ENCODE data around the gene PXN. TPM values are rescaled to one million over a fixed set of nuclear protein-coding genes. Genes with fewer than 3 reads are reported as not detected.
"Not testable (repeated sequence)": the region's sequence is repeated elsewhere in the genome, so short reads cannot be mapped to it uniquely, and the experiment has no call there.

The PXN gene
- total RNA-seq, 1 donor from 2014 or later: 8.2 TPM

DNA sequence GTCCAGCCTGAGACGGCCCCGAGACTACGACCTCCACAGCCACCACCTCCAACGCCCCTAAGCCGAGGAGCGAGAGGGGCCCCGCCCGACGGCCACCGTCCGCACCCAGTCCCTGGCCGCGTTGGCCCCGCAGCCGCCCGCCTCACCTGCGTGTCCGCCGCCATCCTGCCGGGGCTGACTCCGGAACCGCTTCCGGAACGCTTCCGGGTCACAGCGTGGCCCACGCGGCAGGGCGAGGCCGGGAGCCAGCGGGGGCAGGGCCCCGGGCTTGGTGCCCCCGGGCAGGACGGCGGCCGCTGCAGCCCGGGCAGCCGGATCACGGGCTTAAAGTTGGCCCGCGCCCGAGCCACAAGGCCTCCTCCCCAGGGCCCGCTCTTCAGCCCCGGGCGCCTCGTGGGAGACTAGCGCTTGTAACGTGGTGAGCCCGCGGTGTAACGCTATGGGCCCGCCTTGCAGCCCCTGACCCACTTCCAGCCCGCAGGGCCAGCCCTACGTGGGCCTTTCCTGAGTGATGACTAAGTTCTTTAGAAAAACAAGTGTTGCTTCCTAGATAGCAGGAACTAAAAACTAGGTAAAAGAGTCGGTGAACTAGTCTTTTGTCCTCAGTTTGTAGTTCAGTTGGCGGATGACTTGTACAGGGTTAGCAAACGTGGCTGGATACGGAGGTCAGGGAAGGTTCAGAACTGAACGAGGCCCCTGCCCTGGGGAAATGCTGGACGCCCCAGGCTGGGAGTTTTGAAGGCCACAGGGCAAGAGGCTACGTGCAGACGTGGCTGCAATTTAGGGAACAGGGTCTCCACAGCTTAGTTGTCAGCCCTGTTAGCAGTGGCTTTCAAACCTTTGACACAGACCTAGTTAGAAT is 70.8 kb downstream of the PXN start, which contains the start of gene GCN1:
Gene GCN1, minus strand, starts transcription at position 182 of the 862 bp plus-strand sequence. Its CDS starts 18 bp downstream, at position 164.
- no peaks in the 10 kb centered on the region for H3K9me3 Mint-ChIP-seq
- Histone ChIP-seq H3F3A (ENCODE audit: low read depth) (peaks cover 54% of the 10 kb centered on the region), H3K9me3 (ENCODE audit: low read depth) (no peaks in the 10 kb centered on the region), H4K20me1 (ENCODE audit: low read depth) (peaks cover 39% of the 10 kb centered on the region), H3K4me1 (peaks cover 19% of the 10 kb centered on the region), H3K9ac (peak within 1 kb of the TSS; percentile 81), H3K4me2 (peak within 1 kb of the TSS; percentile 99), H3K4me3 (peak within 1 kb of the TSS; percentile 95), H3K36me3 (peaks cover 2% of the 10 kb centered on the region), H3K27me3 (no peaks in the 10 kb centered on the region), H3K27ac (peak within 1 kb of the TSS; percentile 81), H2AFZ (replicated peaks) (peak within 1 kb of the TSS; percentile 26), H3K79me2 (ENCODE audit: low read depth) (peaks cover 82% of the 10 kb centered on the region)
- H3K4me3 Mint-ChIP-seq: peak within 1 kb of the TSS; percentile 91
- H3K27ac Mint-ChIP-seq: peak within 1 kb of the TSS; percentile 88
- H3K4me1 Mint-ChIP-seq: peaks cover 34% of the 10 kb centered on the region
- DNase-seq (ENCODE audit: low spot score): peak; percentile 81
- H3K36me3 Mint-ChIP-seq: peaks cover 23% of the 10 kb centered on the region
- peaks cover 3% of the 10 kb centered on the region for H3K27me3 Mint-ChIP-seq (ENCODE audit: insufficient read depth, low read depth)
- TF ChIP-seq, protein P1, sequence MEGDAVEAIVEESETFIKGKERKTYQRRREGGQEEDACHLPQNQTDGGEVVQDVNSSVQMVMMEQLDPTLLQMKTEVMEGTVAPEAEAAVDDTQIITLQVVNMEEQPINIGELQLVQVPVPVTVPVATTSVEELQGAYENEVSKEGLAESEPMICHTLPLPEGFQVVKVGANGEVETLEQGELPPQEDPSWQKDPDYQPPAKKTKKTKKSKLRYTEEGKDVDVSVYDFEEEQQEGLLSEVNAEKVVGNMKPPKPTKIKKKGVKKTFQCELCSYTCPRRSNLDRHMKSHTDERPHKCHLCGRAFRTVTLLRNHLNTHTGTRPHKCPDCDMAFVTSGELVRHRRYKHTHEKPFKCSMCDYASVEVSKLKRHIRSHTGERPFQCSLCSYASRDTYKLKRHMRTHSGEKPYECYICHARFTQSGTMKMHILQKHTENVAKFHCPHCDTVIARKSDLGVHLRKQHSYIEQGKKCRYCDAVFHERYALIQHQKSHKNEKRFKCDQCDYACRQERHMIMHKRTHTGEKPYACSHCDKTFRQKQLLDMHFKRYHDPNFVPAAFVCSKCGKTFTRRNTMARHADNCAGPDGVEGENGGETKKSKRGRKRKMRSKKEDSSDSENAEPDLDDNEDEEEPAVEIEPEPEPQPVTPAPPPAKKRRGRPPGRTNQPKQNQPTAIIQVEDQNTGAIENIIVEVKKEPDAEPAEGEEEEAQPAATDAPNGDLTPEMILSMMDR (IDR thresholded peaks at IDR 0.05): no peak

DNA sequence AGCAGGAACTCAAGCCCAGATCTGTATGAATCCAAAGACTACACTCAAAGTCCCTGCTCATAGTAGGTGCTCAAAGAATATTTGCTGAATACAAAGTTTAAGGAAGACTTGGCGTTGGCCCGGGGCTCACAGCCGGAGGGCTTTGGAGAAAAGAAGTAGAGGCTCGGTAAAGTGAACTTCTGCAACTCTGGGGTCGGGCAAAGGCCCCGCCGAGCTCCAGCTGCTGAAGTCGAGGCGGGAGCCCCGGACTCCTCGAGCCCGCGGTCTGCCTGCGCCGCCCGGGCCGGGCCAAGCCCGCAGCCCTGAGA is 71.3 kb downstream of the PXN start:
- peak overlapping the region; percentile 81 for H3K27ac ChIP-seq
- Mint-ChIP-seq H3K27me3 (ENCODE audit: insufficient read depth, low read depth) (peaks cover 3% of the 10 kb centered on the region), H3K27ac (peak overlapping the region; percentile 18), H3K4me3 (peak overlapping the region; percentile 91), H3K4me1 (peaks cover 28% of the 10 kb centered on the region), H3K36me3 (peaks cover 22% of the 10 kb centered on the region), H3K9me3 (no peaks in the 10 kb centered on the region)
- peak overlapping the region; percentile 81 for H3K9ac ChIP-seq
- peaks cover 49% of the 10 kb centered on the region for H3F3A ChIP-seq (ENCODE audit: low read depth)
- H3K4me1 ChIP-seq: peaks cover 13% of the 10 kb centered on the region
- H3K27me3 ChIP-seq: no peaks in the 10 kb centered on the region
- TF ChIP-seq, protein P1 (IDR thresholded peaks at IDR 0.05): no peak
- peak overlapping the region; percentile 95 for H3K4me3 ChIP-seq
- peak overlapping the region; percentile 99 for H3K4me2 ChIP-seq
- no peak for DNase-seq (ENCODE audit: low spot score)
- no peaks in the 10 kb centered on the region for H3K9me3 ChIP-seq (ENCODE audit: low read depth)
- H2AFZ ChIP-seq (replicated peaks): peak overlapping the region; percentile 26
- peaks cover 5% of the 10 kb centered on the region for H3K36me3 ChIP-seq
- H4K20me1 ChIP-seq (ENCODE audit: low read depth): peaks cover 33% of the 10 kb centered on the region
- H3K79me2 ChIP-seq (ENCODE audit: low read depth): peaks cover 80% of the 10 kb centered on the region

DNA sequence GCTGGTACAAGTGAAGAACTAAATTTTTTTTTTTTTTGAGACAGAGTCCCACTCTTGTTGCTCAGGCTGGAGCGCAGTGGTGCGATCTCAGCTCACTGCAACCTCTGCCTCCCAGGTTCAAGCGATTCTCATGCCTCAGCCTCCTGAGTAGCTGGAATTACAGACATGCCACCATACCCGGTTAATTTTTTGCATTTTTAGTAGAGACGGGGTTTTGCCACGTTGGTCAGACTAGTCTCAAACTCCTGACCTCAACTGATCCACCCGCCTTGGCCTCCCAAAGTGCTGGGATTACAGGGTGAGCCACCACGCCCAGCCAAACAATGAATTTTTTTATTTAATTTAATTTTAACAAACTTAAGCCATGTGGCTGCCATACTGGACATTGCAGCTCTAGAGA is 72.2 kb downstream of the PXN start:
- H3K27me3 Mint-ChIP-seq (ENCODE audit: insufficient read depth, low read depth); H3K27ac Mint-ChIP-seq; H3K27ac ChIP-seq; H3K36me3 ChIP-seq; DNase-seq (ENCODE audit: low spot score); H3K9ac ChIP-seq; H3K27me3 ChIP-seq; H3K9me3 Mint-ChIP-seq; H2AFZ ChIP-seq (replicated peaks); H3K9me3 ChIP-seq (ENCODE audit: low read depth): not testable (repeated sequence)
- peaks cover 16% of the 10 kb centered on the region for H3K36me3 Mint-ChIP-seq
- peak overlapping the region; percentile 91 for H3K4me3 Mint-ChIP-seq
- Histone ChIP-seq H3K4me2 (peak overlapping the region; percentile 99), H3K4me1 (peaks cover 10% of the 10 kb centered on the region), H3K4me3 (peak overlapping the region; percentile 95), H4K20me1 (ENCODE audit: low read depth) (peaks cover 25% of the 10 kb centered on the region), H3K79me2 (ENCODE audit: low read depth) (peaks cover 71% of the 10 kb centered on the region), H3F3A (ENCODE audit: low read depth) (peaks cover 40% of the 10 kb centered on the region)
- H3K4me1 Mint-ChIP-seq: peaks cover 19% of the 10 kb centered on the region

DNA sequence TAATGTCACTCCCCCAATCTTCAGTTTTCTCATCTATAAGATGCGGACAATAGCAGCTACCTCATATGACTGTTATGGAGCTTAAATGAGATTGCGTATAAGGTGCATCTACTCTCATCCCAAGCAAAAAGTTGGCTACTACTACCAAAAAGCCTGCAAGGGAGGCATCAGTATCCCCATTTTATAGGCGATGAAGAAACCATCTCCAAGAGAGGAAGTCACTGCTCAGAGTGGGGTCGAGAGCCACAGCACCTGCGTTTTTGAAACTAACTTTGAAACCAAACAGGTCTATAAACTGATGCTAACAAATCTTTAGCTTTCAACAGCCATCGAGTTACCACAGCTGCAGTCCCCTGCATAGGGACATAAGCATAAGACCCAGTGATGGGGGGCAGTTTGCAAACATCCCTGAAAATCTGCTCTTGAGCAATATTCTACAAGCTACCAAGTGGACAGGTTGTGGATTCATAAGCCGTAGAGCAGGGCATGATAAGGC is 74.5 kb downstream of the PXN start:
- Histone ChIP-seq H3F3A (ENCODE audit: low read depth) (peaks cover 17% of the 10 kb centered on the region), H3K4me3 (no peak overlapping the region), H3K4me2 (no peak overlapping the region), H3K79me2 (ENCODE audit: low read depth) (peaks cover 77% of the 10 kb centered on the region), H2AFZ (replicated peaks) (no peak overlapping the region), H4K20me1 (ENCODE audit: low read depth) (peaks cover 39% of the 10 kb centered on the region), H3K9me3 (ENCODE audit: low read depth) (no peaks in the 10 kb centered on the region), H3K4me1 (peaks cover 10% of the 10 kb centered on the region), H3K27me3 (no peaks in the 10 kb centered on the region), H3K9ac (no peak overlapping the region), H3K36me3 (peaks cover 5% of the 10 kb centered on the region), H3K27ac (no peak overlapping the region)
- H3K4me1 Mint-ChIP-seq: peaks cover 14% of the 10 kb centered on the region
- TF ChIP-seq EZH2 (IDR thresholded peaks at IDR 0.05): no peak
- TF ChIP-seq EZH2phosphoT487 (IDR thresholded peaks at IDR 0.05): no peak
- TF ChIP-seq, protein P1 (IDR thresholded peaks at IDR 0.05): no peak
- no peak for DNase-seq (ENCODE audit: low spot score)
- H3K4me3 Mint-ChIP-seq: no peak overlapping the region
- no peaks in the 10 kb centered on the region for H3K9me3 Mint-ChIP-seq
- peaks cover 11% of the 10 kb centered on the region for H3K36me3 Mint-ChIP-seq
- no peak overlapping the region for H3K27ac Mint-ChIP-seq
- H3K27me3 Mint-ChIP-seq (ENCODE audit: insufficient read depth, low read depth): no peaks in the 10 kb centered on the region
